ENCODE data around the gene SNAP91.
A peak's percentile ranks its signal among the peaks of the same experiment; 100 is the strongest.
"Not testable (repeated sequence)": the region's sequence is repeated elsewhere in the genome, so short reads cannot be mapped to it uniquely, and the experiment has no call there.

The SNAP91 gene

GRCh38 chr6:83615025-83615999 lies 93.6 kb downstream of the SNAP91 start:
- DNase-seq = no peak

- DNase-seq = no peak
Observed at GRCh38 chr6:83613378-83613777, 95.5 kb downstream of the SNAP91 start.

DNA sequence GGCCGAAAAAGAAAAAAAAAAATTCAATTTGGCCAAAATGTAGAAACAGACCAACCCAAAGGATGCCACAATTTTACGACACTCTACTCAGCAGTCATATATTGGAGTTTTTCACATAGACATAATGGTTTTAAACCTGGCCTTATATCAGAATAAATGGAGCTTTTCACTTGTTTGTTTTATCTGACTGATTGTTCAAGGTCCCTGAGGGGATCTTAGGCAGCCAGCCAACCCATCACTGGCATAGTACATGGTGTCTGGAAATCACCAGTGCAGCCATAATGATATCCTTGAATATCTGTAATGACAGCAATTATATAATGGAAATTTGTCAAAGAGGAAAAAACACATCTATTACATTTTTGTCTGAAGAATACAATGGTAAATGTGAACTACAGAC lies 99.7 kb downstream of the SNAP91 start:
- no peak for DNase-seq

- no peak for DNase-seq
Observed at GRCh38 chr6:83605517-83605916, 103.4 kb downstream of the SNAP91 start.

- no peak for DNase-seq
Observed at GRCh38 chr6:83603551-83603950, 105.3 kb downstream of the SNAP91 start.

- DNase-seq = no peak
Observed at GRCh38 chr6:83601119-83601518, 107.8 kb downstream of the SNAP91 start.

DNA sequence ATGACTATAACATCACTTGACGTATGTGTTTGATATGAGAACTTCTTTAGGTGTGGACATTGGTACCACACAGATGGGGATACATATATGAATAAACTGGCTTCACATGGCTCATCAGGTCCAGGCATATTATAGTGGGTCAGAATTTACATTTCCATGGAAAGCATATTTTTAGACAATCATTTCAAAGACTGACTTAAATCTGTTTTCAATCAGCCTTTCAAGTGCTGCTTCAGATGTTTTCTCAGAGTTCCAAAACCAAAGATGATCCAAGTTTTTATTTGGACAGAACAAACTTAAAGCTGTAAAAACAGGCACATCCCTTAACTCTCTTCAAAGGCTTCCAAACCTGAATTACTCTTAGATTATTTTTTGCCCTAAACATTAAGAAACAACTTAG lies 108.4 kb downstream of the SNAP91 start:
- DNase-seq = no peak

DNA sequence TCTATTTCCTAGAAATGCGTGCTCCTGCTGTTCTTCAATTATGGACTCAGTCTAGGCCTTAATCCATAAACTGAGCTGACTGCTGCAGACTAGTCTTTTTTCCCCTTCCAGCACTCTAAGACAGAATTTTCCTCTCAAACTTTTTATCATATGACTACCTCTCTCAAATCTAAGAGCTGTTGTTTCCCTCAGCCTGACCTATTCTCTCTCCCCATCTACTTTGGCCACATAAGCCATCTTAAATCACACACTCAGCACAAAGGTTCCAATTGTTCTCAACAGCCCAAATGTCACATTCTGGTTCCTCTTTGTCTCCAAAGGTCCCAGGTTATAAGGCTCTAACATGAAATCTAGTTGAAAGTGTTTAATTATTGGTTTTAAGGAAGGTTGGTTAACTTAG lies 111.4 kb downstream of the SNAP91 start:
- no peak for DNase-seq

- DNase-seq = no peak
Observed at GRCh38 chr6:83597051-83597450, 111.8 kb downstream of the SNAP91 start.

DNA sequence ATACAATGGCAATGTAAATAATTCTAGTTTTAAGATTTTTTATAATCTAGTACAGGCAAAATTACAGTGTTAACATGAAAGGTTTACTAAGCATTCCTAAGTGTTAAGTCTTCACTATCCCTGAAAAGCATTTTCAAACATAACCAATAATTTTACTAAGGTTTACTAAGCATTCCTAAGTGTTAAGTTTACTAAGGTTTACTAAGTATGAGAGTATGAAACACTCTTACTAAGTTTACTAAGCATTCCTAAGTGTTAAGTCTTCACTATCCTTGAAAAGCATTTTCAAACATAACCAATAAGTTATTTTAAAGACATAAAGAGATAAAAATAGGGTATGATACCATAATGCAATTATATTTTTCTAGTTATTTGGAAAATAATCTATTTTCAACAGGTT lies 114.0 kb downstream of the SNAP91 start:
- DNase-seq = no peak

GRCh38 chr6:83593395-83593785 lies 115.5 kb downstream of the SNAP91 start:
- DNase-seq = no peak

DNA sequence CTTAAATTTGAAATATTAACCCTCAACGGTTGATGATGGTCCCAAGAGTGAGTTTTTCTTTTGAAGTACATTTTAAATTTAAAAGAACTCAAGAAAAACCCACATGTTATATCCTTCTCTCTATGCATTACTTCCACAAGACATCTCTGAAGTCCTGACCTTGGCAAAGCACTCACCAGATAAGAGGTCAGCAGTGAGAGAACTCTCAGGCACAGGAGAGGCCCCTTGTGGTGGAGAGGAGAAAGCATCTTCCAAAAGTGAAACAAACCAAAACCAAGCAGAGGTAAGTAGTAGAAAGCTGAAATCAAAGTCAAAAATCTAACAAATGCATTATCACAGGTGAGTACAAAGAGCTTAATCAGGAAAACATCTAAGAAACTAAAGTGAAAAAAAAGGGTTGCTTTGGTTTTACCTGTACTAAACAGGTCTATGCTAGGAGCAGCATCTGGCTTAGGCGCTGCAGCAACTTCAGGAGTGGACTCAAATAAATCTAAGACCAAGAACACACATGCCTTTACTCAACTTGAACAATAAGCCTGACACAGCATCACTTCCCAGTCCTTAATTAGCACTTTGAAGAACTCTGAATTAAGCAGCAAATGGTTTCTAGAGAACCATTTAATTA lies 116.0 kb downstream of the SNAP91 start:
- DNase-seq = peak; percentile 60

GRCh38 chr6:83590416-83590815 lies 118.5 kb downstream of the SNAP91 start:
- DNase-seq = no peak

GRCh38 chr6:83589076-83589475 lies 119.8 kb downstream of the SNAP91 start:
- DNase-seq = no peak

DNA sequence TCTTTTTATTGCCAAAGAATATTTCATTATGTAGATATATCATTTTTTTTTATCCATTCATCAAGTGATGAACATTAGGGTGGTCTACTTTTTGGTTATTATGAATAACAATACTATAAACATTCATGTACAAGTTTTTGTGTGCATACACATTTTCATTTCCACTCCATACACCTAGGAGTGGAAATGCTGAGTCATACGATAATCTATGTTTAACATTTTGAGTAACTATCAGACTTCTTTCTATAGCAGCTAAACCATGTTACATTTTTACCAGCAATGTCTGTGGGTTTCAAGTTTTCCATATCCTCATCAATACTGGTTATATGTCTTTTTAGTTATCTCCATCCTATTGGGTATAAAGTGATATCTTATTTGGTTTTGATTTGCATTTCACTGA lies 130.8 kb downstream of the SNAP91 start:
- no peak for DNase-seq

DNA sequence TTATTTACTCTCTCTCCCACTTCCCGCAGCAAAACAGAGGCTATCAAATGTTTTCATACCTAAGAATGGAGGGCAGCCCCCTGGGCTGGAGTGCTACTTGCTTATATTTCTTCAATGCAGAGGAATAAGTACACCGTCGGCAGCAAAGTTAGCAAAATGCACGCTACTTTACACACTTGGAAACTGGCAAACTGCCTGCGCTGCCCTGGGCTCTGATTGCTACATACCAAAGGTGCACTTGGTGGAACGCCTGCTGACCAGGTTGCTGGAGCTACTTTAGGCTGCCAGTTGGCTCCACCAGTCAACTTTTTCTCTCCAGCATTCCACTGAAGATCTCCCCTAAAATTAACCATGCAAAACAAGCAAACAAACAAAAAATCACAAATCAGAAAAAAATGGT lies 134.1 kb downstream of the SNAP91 start:
- no peak for DNase-seq

DNA sequence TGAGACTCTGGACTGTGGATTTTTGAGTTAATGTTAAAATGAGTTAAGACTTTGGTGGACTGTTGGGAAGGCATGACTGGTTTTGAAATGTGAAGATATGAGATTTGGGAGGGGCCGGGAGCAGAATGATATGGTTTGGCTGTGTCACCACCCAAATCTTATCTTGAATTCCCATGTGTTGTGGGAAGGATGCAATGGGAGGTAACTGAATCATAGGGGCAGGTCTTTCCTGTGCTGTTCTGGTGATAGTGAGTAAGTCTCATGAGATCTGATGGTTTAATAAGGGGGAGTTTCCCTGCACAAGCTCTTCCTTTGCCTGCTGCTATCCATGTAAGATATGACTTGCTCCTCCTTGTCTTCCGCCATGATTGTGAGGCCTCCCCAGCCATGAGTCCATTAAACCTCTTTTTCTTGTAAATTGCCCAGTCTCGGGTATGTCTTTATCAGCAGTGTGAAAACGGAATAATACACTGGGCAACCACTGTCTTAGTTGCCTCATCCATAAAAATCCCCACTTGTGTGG lies 137.2 kb downstream of the SNAP91 start:
- DNase-seq = not testable (repeated sequence)

DNA sequence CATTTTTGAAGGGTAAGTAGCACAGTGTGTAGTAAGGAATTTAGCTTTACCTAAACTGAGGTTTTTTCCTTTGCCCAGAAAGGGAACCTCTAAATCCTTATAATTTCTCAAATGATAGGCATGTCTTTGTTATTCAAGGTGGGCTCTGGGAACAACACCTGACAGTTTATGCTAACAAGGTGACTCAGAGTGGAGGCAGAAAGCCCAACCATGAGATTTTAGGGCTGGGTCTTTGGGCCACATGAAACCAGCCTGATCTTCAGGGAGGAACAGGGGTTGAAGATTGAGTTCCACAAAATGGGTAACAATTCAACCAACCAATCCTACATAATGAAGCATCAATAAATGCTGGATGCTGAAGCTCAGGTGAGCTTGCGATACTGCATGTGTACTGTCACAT lies 149.9 kb downstream of the SNAP91 start:
- DNase-seq = no peak

DNA sequence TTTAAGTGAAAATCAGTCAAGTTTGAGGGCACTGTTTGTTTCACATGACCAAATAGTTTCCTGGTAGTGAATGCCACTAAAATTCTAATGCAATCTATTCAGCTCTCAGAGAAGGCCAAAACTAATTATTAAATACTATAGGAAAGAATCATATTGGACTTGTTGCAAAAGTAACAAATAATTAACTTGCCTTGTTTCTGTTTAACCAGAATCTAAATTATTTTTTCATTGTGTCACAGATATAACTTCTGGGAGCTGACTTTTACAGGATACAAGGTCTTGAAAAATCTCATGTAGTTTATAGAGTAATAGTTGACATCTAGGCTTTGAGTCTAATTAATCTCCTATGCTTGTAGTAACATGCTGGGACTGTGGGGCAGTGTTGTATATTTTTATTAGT lies 152.0 kb downstream of the SNAP91 start:
- no peak for DNase-seq

GRCh38 chr6:83551748-83552147 lies 157.2 kb downstream of the SNAP91 start:
- not testable (repeated sequence) for DNase-seq

DNA sequence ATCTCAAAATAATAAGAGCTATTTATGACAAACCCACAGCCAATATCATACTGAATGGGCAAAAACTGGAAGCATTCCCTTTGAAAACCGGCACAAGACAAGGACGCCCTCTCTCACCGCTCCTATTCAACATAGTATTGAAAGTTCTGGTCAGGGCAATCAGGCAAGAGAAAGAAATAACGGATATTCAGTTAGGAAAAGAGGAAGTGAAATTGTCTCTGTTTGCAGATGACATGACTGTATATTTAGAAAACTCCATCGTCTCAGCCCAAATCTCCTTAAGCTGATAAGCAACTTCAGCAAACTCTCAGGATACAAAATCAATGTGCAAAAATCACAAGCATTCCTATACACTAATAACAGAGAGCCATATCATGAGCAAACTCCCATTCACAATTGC lies 158.4 kb downstream of the SNAP91 start:
- not testable (repeated sequence) for DNase-seq

- no peak for DNase-seq
Observed at GRCh38 chr6:83546636-83547035, 162.3 kb downstream of the SNAP91 start.

- no peak for DNase-seq
Observed at GRCh38 chr6:83539678-83540077, 169.2 kb downstream of the SNAP91 start.

Data from islet precursor cell (in vitro differentiated cells).